Measurements from ENCODE around the gene TMCO6.
"Not testable (repeated sequence)": the region's sequence is repeated elsewhere in the genome, so short reads cannot be mapped to it uniquely, and the experiment has no call there.

Gene TMCO6

GRCh38 chr5:140630292-140631035 lies 8.8 kb upstream of the TMCO6 start:
- DNase-seq (ENCODE audit: low spot score): no peak

GRCh38 chr5:140631036-140631417 lies 8.2 kb upstream of the TMCO6 start:
- no peak for DNase-seq (ENCODE audit: low spot score)

- no peak for DNase-seq (ENCODE audit: low spot score)
Observed at GRCh38 chr5:140631831-140632365, 7.4 kb upstream of the TMCO6 start.

GRCh38 chr5:140632366-140633020 lies 6.8 kb upstream of the TMCO6 start:
- DNase-seq (ENCODE audit: low spot score): no peak

- no peak for DNase-seq (ENCODE audit: low spot score)
Observed at GRCh38 chr5:140633021-140633471, 6.2 kb upstream of the TMCO6 start, which contains the start of gene CD14. TSS of gene CD14 (minus strand) at chr5:140633175. CDS start at chr5:140633071, 104 bp downstream.

GRCh38 chr5:140633501-140633900 lies 5.8 kb upstream of the TMCO6 start:
- DNase-seq (ENCODE audit: low spot score): no peak

GRCh38 chr5:140634103-140634502 lies 5.1 kb upstream of the TMCO6 start:
- no peak for DNase-seq (ENCODE audit: low spot score)

- no peak for DNase-seq (ENCODE audit: low spot score)
Observed at GRCh38 chr5:140635291-140636257, 3.7 kb upstream of the TMCO6 start.

GRCh38 chr5:140637371-140638100 lies 1.7 kb upstream of the TMCO6 start:
- DNase-seq (ENCODE audit: low spot score): no peak

GRCh38 chr5:140638898-140639147 lies 428 bp upstream of the TMCO6 start:
- not testable (repeated sequence) for DNase-seq (ENCODE audit: low spot score)

GRCh38 chr5:140641716-140642115 lies 2.5 kb downstream of the TMCO6 start:
- DNase-seq (ENCODE audit: low spot score): no peak

- no peak for DNase-seq (ENCODE audit: low spot score)
Observed at GRCh38 chr5:140642718-140643117, 3.5 kb downstream of the TMCO6 start.

- DNase-seq (ENCODE audit: low spot score): no peak
Observed at GRCh38 chr5:140647042-140647419, 7.8 kb downstream of the TMCO6 start.

- DNase-seq (ENCODE audit: low spot score): no peak
Observed at GRCh38 chr5:140658870-140659269, 19.6 kb downstream of the TMCO6 start.

GRCh38 chr5:140660371-140660770 lies 21.1 kb downstream of the TMCO6 start:
- not testable (repeated sequence) for DNase-seq (ENCODE audit: low spot score)

GRCh38 chr5:140664030-140664358 lies 24.7 kb downstream of the TMCO6 start:
- DNase-seq (ENCODE audit: low spot score): no peak

- DNase-seq (ENCODE audit: low spot score): peak; percentile 98
Observed at GRCh38 chr5:140664359-140665119, 25.3 kb downstream of the TMCO6 start, which contains the start of gene WDR55. TSS of gene WDR55 (plus strand) at chr5:140664904. CDS start at chr5:140664913, 9 bp downstream.

GRCh38 chr5:140671035-140671434 lies 31.8 kb downstream of the TMCO6 start:
- DNase-seq (ENCODE audit: low spot score): not testable (repeated sequence)

- no peak for DNase-seq (ENCODE audit: low spot score)
Observed at GRCh38 chr5:140671472-140672125, 32.3 kb downstream of the TMCO6 start.

- DNase-seq (ENCODE audit: low spot score): no peak
Observed at GRCh38 chr5:140672455-140673186, 33.4 kb downstream of the TMCO6 start.
